Measurements from ENCODE around the gene CDH4.

CDH4 gene

GRCh38 chr20:61805781-61806180 lies 553.7 kb downstream of the CDH4 start:
- no peak for DNase-seq

GRCh38 chr20:61806314-61806713 lies 554.3 kb downstream of the CDH4 start:
- DNase-seq, result no peak

GRCh38 chr20:61806995-61807394 lies 554.9 kb downstream of the CDH4 start:
- DNase-seq, result no peak

- DNase-seq, result no peak
Measured at GRCh38 chr20:61807471-61808160, 555.6 kb downstream of the CDH4 start.

- no peak for DNase-seq
Measured at GRCh38 chr20:61808447-61808846, 556.4 kb downstream of the CDH4 start.

- DNase-seq, result no peak
Measured at GRCh38 chr20:61809006-61809770, 557.1 kb downstream of the CDH4 start.

- DNase-seq, result no peak
Measured at GRCh38 chr20:61810066-61810737, 558.1 kb downstream of the CDH4 start.

- no peak for DNase-seq
Measured at GRCh38 chr20:61810738-61811135, 558.7 kb downstream of the CDH4 start.

- DNase-seq, result no peak
Measured at GRCh38 chr20:61811166-61811565, 559.1 kb downstream of the CDH4 start.

- DNase-seq, result no peak
Measured at GRCh38 chr20:61812121-61812844, 560.2 kb downstream of the CDH4 start.

- DNase-seq, result no peak
Measured at GRCh38 chr20:61812845-61813485, 560.9 kb downstream of the CDH4 start.

GRCh38 chr20:61813791-61814190 lies 561.7 kb downstream of the CDH4 start:
- no peak for DNase-seq

- DNase-seq, result no peak
Measured at GRCh38 chr20:61814244-61814643, 562.2 kb downstream of the CDH4 start.

- no peak for DNase-seq
Measured at GRCh38 chr20:61814726-61815125, 562.7 kb downstream of the CDH4 start.

GRCh38 chr20:61815176-61815575 lies 563.1 kb downstream of the CDH4 start:
- no peak for DNase-seq

GRCh38 chr20:61815678-61816077 lies 563.6 kb downstream of the CDH4 start:
- DNase-seq, result no peak

- no peak for DNase-seq
Measured at GRCh38 chr20:61816606-61817460, 564.8 kb downstream of the CDH4 start.

- DNase-seq, result no peak
Measured at GRCh38 chr20:61817575-61817974, 565.5 kb downstream of the CDH4 start.

- no peak for DNase-seq
Measured at GRCh38 chr20:61818746-61819573, 566.9 kb downstream of the CDH4 start.

GRCh38 chr20:61819574-61819846 lies 567.4 kb downstream of the CDH4 start:
- DNase-seq, result no peak

Measured in NCI-H2107 (cell line).